Measurements from ENCODE around the gene PTPRM. TPM values are rescaled to one million over a fixed set of nuclear protein-coding genes. Genes with fewer than 3 reads are reported as not detected.

The PTPRM gene
- total and polyA plus RNA-seq, 2 of the 8 experiments (the other 6 are each of a cell fraction or from before 2014, with no cell fraction given), result 4.1 to 7.0 TPM

DNA sequence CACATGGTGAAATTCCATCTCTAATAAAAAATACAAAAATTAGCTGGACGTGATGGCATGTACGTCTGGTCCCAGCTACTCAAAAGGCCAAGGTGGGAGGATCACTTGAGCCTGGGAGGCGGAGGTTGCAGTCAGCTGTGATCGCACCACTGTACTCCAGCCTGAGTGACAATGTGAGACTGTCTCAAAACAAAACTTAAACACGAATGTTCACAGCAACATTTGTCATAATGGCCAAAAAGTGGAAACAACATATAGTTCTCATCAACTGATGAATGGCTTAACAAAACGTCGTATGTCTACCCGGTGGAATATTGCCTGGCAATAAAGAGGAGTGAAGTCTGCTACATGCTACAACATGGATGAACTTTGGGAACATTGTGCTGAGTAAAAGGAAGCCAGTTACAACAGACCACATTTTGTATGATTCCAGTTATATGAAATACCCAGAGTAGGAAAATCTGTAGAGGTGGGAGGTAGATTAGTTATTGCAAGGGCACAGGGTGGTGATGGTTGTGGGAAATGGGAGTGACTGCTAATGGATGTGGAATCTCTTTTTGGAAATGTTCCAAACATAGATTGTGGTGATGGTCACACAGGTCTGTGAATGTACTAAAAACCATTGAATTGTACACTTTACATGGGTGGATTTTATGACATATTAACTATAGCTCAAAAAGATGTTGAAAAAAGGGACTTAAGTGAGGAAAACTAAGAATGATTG is 478.2 kb downstream of the PTPRM start:
- H2AK5ac ChIP-seq (ENCODE audit: low read depth, low read length), result no peak overlapping the region
- H4K5ac ChIP-seq (ENCODE audit: insufficient read length, low read depth, low read length), result no peak overlapping the region
- no peak overlapping the region for H2BK120ac ChIP-seq (replicated peaks; ENCODE audit: low read depth, low read length)
- H3K14ac ChIP-seq (ENCODE audit: insufficient read length), result no peak overlapping the region
- no peak overlapping the region for H2BK20ac ChIP-seq (ENCODE audit: low read length)
- H3K9me3 ChIP-seq (ENCODE audit: insufficient read depth in 2 of 2, low read depth in 1 of 2, low read length in 1 of 2), result no peaks in the 10 kb centered on the region
- no peak overlapping the region for H3K18ac ChIP-seq (ENCODE audit: extremely low read depth, low read length)
- no peak overlapping the region for H4K8ac ChIP-seq (ENCODE audit: extremely low read depth, insufficient read depth, low read length)
- H2BK5ac ChIP-seq (ENCODE audit: low read depth, low read length), result no peak overlapping the region
- no peak overlapping the region for H3K56ac ChIP-seq (replicated peaks; ENCODE audit: insufficient read length, low read depth, low read length)
- CTCF ChIA-PET (ENCODE audit: partially characterized antibody), result interaction anchor here (1.7 kb wide), 1 partner anchor 344 kb away, joined by 4 read pairs; no protein-coding TSS in a partner anchor
- WGBS, 2 experiments (ENCODE audit: extremely low coverage in 1 of 2, insufficient coverage in 1 of 2, insufficient read length in 1 of 2, insufficient replicate concordance in 2 of 2, low coverage in 1 of 2, low lambda C conversion rate in 2 of 2, missing lambda C conversion rate in 1 of 2), result 95% methylated on average over 8 of the region's 8 CpGs; no CpG with 5 or more reads in 1 of the 2 experiments
- H3K79me2 ChIP-seq (ENCODE audit: control insufficient read depth in 1 of 2, insufficient read depth in 2 of 2, low read length in 2 of 2), result no peaks in the 10 kb centered on the region
- no peak overlapping the region for H3K4me2 ChIP-seq (ENCODE audit: insufficient read depth in 1 of 2, low read depth in 2 of 2, low read length in 2 of 2)
- no peak overlapping the region for H2BK12ac ChIP-seq (ENCODE audit: low read depth, low read length)
- no peaks in the 10 kb centered on the region for H3K79me1 ChIP-seq (ENCODE audit: low read depth, low read length)
- H3K23ac ChIP-seq (ENCODE audit: insufficient read length), result no peak overlapping the region
- no peaks in the 10 kb centered on the region for H3K36me3 ChIP-seq (ENCODE audit: control insufficient read depth in 2 of 4, insufficient read depth in 4 of 4, low read length in 3 of 4)
- no peaks in the 10 kb centered on the region for H4K20me1 ChIP-seq (replicated peaks in 1 of 2; ENCODE audit: control insufficient read depth in 1 of 2, insufficient read depth in 2 of 2, low read length in 2 of 2)
- no peak for TF ChIP-seq RNF2 (IDR thresholded peaks at IDR 0.05; ENCODE audit: borderline replicate concordance, low read depth, low read length, missing control alignments, poor library complexity, severe bottlenecking)
- no peak for TF ChIP-seq CTBP2 (IDR thresholded peaks at IDR 0.05; ENCODE audit: borderline replicate concordance, insufficient read depth, insufficient read length, low read length)
- TF ChIP-seq, protein P1, sequence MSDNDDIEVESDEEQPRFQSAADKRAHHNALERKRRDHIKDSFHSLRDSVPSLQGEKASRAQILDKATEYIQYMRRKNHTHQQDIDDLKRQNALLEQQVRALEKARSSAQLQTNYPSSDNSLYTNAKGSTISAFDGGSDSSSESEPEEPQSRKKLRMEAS (IDR thresholded peaks at IDR 0.05), result no peak
- no peak overlapping the region for H3K4ac ChIP-seq (replicated peaks; ENCODE audit: insufficient read length, low read depth, low read length)
- 0 out of 7 replicates have a peak, but pooled peaks cover 0 to 2% (median 0%) of the 10 kb centered on the region in 4 experiments for H3K4me1 ChIP-seq (replicated peaks in 1 of 4; ENCODE audit: control insufficient read depth in 3 of 4, insufficient read depth in 4 of 4, low read length in 3 of 4)
- H3K4me3 ChIP-seq (ENCODE audit: extremely low read depth in 1 of 4, insufficient read depth in 2 of 4, low read depth in 3 of 4, low read length in 4 of 4), result no peak overlapping the region
- no peak overlapping the region for H4K91ac ChIP-seq (replicated peaks; ENCODE audit: insufficient read length, low read length)
- H3K23me2 ChIP-seq (ENCODE audit: low read depth, low read length), result no peaks in the 10 kb centered on the region
- H2AFZ ChIP-seq (ENCODE audit: low read length), result no peak overlapping the region
- POLR2A ChIA-PET (ENCODE audit: partially characterized antibody), result no interaction called here
- H3K27ac ChIP-seq (ENCODE audit: low read depth, low read length), result no peak overlapping the region
- DNase-seq (ENCODE audit: low read depth in 1 of 2, low spot score in 2 of 2), result no peak
- H2BK15ac ChIP-seq (ENCODE audit: low read length), result no peak overlapping the region
- no peak overlapping the region for H3K9ac ChIP-seq (replicated peaks in 1 of 4; ENCODE audit: extremely low read depth in 1 of 4, low read depth in 3 of 4, low read length in 3 of 4)
- FAIRE-seq, result no peak
- H3K27me3 ChIP-seq (replicated peaks in 1 of 4; ENCODE audit: control insufficient read depth in 3 of 4, extremely low read depth in 1 of 4, insufficient read depth in 3 of 4, low read length in 3 of 4), result no peaks in the 10 kb centered on the region
